Measurements from ENCODE around the gene BARHL1.

BARHL1 gene

DNA sequence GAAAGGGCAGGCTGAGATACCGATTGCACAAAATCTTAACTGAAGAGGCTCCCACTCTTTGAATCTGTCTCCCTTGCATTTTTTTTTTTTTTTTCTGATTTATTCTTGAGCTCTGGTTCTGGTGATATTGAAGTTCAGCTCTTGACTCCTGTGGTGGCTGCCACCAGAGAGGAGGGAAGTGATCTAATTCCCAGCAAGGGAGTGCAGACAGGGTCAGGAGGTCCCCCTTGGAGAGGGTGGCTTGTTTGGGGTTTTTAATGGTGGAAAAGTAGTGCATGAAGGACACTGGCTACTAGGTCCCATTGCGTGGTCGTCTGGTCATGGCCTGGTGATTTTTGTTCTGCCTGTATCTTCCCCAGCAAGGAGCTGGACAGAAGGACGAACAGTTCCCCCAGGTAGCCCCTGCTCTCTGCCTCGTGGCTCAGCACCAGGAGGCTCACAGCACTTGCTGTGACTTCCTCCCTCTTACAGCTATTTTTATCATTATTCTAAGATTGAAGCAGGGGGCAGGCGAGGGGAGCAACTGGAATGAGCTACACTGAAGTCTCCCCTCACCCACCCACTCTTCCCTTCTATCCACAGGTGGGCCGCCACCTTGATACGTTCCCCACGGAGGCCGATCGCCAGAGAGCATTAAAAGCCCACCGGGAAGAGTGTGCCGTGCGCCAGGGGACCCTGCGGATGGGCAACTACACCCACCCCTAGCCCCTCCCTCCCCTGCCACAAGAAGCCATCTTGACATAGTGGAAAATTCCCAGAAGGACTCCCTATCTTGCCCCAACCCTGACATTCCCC lies 10.4 kb upstream of the BARHL1 start:
- Histone ChIP-seq H2AFZ (ENCODE audit: low read depth, low read length) (no peak overlapping the region), H3K27ac (ENCODE audit: low read length) (no peak overlapping the region), H3K9ac (ENCODE audit: low read length) (no peak overlapping the region)

DNA sequence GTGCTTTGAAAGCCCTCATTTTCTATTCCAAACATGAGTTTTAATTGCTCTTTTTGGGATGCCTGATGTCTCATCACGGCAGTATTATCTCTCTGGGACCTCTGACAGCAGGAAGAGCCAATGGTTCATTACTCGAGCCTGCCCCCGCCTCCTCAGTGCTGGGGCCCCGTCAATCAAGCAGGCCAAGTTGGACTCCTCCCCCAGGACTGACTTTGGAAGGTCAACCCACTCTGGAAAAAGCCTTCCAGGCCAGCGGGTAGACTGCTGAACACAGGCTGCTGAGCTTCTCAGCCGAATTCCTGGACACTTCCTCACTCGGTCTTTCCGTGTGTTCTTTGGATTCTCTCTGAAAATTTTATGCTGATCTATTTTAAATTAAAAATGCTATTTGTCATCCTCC lies 9.5 kb upstream of the BARHL1 start:
- H3K27me3 ChIP-seq (ENCODE audit: low read depth, low read length), result no peaks in the 10 kb centered on the region
- H3K4me2 ChIP-seq (ENCODE audit: low read length), result no peak overlapping the region
- H3K9me3 ChIP-seq (ENCODE audit: insufficient read depth, low read length), result no peaks in the 10 kb centered on the region
- H3K27ac ChIP-seq (ENCODE audit: low read length), result no peak overlapping the region
- H3K4me3 ChIP-seq (ENCODE audit: low read length), result no peak overlapping the region
- TF ChIP-seq, protein P1, sequence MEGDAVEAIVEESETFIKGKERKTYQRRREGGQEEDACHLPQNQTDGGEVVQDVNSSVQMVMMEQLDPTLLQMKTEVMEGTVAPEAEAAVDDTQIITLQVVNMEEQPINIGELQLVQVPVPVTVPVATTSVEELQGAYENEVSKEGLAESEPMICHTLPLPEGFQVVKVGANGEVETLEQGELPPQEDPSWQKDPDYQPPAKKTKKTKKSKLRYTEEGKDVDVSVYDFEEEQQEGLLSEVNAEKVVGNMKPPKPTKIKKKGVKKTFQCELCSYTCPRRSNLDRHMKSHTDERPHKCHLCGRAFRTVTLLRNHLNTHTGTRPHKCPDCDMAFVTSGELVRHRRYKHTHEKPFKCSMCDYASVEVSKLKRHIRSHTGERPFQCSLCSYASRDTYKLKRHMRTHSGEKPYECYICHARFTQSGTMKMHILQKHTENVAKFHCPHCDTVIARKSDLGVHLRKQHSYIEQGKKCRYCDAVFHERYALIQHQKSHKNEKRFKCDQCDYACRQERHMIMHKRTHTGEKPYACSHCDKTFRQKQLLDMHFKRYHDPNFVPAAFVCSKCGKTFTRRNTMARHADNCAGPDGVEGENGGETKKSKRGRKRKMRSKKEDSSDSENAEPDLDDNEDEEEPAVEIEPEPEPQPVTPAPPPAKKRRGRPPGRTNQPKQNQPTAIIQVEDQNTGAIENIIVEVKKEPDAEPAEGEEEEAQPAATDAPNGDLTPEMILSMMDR (IDR thresholded peaks at IDR 0.05; ENCODE audit: low read depth, low read length), result no peak
- TF ChIP-seq EZH2phosphoT487 (IDR thresholded peaks at IDR 0.05; ENCODE audit: low read depth), result no peak
- no peaks in the 10 kb centered on the region for H3K79me2 ChIP-seq (ENCODE audit: low read length)
- no peaks in the 10 kb centered on the region for H3K36me3 ChIP-seq (replicated peaks; ENCODE audit: low read depth, low read length)
- no peak overlapping the region for H2AFZ ChIP-seq (ENCODE audit: low read depth, low read length)
- H3K9ac ChIP-seq (ENCODE audit: low read length), result no peak overlapping the region
- H3K4me1 ChIP-seq (ENCODE audit: low read length), result no peaks in the 10 kb centered on the region
- H4K20me1 ChIP-seq (ENCODE audit: insufficient read depth, low read length), result no peaks in the 10 kb centered on the region

More for the DNA sequence above, 10.4 kb upstream of the BARHL1 start:
- no peak overlapping the region for H3K4me3 ChIP-seq (ENCODE audit: low read length)
- H3K36me3 ChIP-seq (replicated peaks; ENCODE audit: low read depth, low read length), result no peaks in the 10 kb centered on the region
- no peak for TF ChIP-seq EZH2phosphoT487 (IDR thresholded peaks at IDR 0.05; ENCODE audit: low read depth)
- TF ChIP-seq, protein P1 (IDR thresholded peaks at IDR 0.05; ENCODE audit: low read depth, low read length), result no peak
- no peak overlapping the region for H3K4me2 ChIP-seq (ENCODE audit: low read length)
- no peaks in the 10 kb centered on the region for H3K79me2 ChIP-seq (ENCODE audit: low read length)
- H4K20me1 ChIP-seq (ENCODE audit: insufficient read depth, low read length), result no peaks in the 10 kb centered on the region
- H3K4me1 ChIP-seq (ENCODE audit: low read length), result no peaks in the 10 kb centered on the region
- H3K27me3 ChIP-seq (ENCODE audit: low read depth, low read length), result no peaks in the 10 kb centered on the region
- no peaks in the 10 kb centered on the region for H3K9me3 ChIP-seq (ENCODE audit: insufficient read depth, low read length)

DNA sequence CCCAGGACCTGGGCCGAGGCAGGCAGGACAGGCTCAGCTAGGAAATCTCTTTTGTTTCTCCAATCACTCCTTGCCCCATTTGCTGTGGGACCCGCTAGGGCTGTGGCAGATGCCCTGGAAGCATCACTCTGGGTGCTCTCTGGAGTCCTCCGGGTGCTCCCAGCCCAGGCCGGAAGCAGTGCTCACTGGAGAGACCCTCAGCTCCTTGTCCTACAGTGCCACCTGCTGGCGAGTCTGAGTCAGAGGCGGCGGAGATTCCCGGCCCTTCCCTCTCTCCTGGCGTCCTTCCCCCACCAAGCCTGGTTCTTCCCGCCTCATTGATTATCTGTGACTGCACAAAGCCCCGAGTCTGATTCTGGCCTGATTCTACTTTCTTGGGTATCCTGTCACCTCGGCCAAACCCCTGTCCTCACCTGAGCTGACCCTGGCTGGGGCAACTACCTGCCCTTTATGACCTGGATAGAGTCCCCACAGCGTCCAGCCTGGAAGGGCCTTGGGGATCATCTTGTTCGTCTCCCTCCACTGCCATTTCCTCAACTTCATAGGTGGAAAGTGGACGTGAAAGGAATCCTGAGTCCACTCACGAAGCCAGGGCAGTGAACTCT lies 7.3 kb upstream of the BARHL1 start:
- H3K4me3 ChIP-seq (ENCODE audit: low read length), result no peak overlapping the region

DNA sequence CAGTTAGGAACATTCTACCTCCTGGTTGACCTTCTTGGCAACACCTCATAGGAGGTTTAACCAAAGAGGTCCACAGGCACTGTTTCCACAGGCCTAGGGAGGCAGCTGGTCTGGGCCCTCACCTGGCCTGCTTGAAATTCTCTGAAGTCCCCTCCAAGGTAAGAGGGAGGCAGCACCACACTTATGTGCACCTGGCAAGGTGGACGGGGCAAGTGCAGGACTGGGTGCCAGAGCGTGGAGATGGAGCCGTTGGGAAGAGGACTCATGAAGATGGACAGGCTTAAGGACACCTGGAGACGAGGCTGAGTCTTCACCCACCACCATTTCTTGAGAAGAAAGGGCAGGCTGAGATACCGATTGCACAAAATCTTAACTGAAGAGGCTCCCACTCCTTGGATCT lies 6.6 kb upstream of the BARHL1 start:
- Histone ChIP-seq H3K36me3 (replicated peaks; ENCODE audit: low read depth, low read length) (no peaks in the 10 kb centered on the region), H4K20me1 (ENCODE audit: insufficient read depth, low read length) (no peaks in the 10 kb centered on the region), H2AFZ (ENCODE audit: low read depth, low read length) (no peak overlapping the region), H3K79me2 (ENCODE audit: low read length) (no peaks in the 10 kb centered on the region), H3K4me1 (ENCODE audit: low read length) (no peaks in the 10 kb centered on the region), H3K27me3 (ENCODE audit: low read depth, low read length) (no peaks in the 10 kb centered on the region), H3K4me2 (ENCODE audit: low read length) (no peak overlapping the region), H3K9ac (ENCODE audit: low read length) (no peak overlapping the region), H3K27ac (ENCODE audit: low read length) (no peak overlapping the region), H3K9me3 (ENCODE audit: insufficient read depth, low read length) (no peaks in the 10 kb centered on the region), H3K4me3 (ENCODE audit: low read length) (no peak overlapping the region)
- TF ChIP-seq, protein P1 (IDR thresholded peaks at IDR 0.05; ENCODE audit: low read depth, low read length), result no peak
- no peak for TF ChIP-seq EZH2phosphoT487 (IDR thresholded peaks at IDR 0.05; ENCODE audit: low read depth)

More for the DNA sequence above, 7.3 kb upstream of the BARHL1 start:
- Histone ChIP-seq H4K20me1 (ENCODE audit: insufficient read depth, low read length) (no peaks in the 10 kb centered on the region), H3K9ac (ENCODE audit: low read length) (no peak overlapping the region), H2AFZ (ENCODE audit: low read depth, low read length) (peak overlapping the region; percentile 74; the same call in 1 of the 2 replicates), H3K27ac (ENCODE audit: low read length) (no peak overlapping the region), H3K9me3 (ENCODE audit: insufficient read depth, low read length) (no peaks in the 10 kb centered on the region), H3K27me3 (ENCODE audit: low read depth, low read length) (no peaks in the 10 kb centered on the region), H3K36me3 (replicated peaks; ENCODE audit: low read depth, low read length) (no peaks in the 10 kb centered on the region), H3K79me2 (ENCODE audit: low read length) (no peaks in the 10 kb centered on the region), H3K4me1 (ENCODE audit: low read length) (no peaks in the 10 kb centered on the region), H3K4me2 (ENCODE audit: low read length) (peak overlapping the region; percentile 32; the same call in 1 of the 2 replicates)
- no peak for TF ChIP-seq EZH2phosphoT487 (IDR thresholded peaks at IDR 0.05; ENCODE audit: low read depth)
- TF ChIP-seq, protein P1 (IDR thresholded peaks at IDR 0.05; ENCODE audit: low read depth, low read length), result peak; percentile 77
